GM19239 (cell line): ENCODE data around the gene DNAJC4.

Experiments used
- DNase-seq: peaks from one replicate; pipeline ENCODE4 v3.0.0; 2011; ENCODE audit warnings: low spot score; ENCODE audit not compliant: insufficient read length
- FAIRE-seq: peaks from 2 replicates; lab custom pipeline; 2011; peaks lifted over from hg19 to GRCh38; lab: Jason Lieb, UNC

Gene DNAJC4

DNA sequence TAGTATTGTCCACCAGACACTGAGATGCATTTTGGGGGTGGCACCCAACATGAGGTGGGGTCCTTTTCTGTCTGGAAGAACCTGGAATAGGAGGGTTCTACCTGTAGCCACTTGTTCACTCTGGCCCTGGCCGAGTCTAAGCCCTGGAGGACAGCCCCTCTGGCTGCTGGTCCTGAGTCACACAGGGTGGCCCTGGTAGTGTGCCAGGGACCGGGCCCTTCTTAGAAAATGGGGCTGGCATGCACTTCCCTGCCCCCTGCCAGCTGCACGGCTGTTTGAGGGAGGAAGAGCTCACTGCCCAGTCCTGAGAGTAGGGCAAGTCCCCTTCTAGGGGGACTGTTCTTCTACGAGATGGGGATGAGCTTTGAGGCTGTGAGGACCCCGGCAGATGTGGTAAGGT is 23.1 kb downstream of the DNAJC4 start:
- no peak for FAIRE-seq
- DNase-seq, result no peak

DNA sequence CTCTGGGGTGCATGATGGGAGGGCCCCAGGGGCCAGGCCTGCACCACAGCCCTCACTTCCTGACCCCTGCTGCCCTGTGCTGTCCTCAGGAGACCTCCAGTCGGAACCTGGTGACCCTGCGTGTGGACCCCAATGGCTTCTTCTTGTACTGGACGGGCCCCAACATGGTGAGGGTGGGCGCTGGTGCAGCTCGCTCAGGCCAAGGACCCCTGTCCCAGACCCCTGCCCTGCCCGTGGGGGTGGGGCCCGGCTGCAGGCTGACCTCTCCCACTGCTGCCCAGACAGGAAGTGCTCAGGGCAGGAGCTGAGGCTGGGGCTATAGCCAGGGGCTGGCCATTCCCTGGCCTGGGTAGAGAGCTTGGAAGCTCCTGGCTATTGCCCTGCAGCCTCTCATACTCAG is 24.0 kb downstream of the DNAJC4 start:
- FAIRE-seq (no peak), DNase-seq (no peak)

DNA sequence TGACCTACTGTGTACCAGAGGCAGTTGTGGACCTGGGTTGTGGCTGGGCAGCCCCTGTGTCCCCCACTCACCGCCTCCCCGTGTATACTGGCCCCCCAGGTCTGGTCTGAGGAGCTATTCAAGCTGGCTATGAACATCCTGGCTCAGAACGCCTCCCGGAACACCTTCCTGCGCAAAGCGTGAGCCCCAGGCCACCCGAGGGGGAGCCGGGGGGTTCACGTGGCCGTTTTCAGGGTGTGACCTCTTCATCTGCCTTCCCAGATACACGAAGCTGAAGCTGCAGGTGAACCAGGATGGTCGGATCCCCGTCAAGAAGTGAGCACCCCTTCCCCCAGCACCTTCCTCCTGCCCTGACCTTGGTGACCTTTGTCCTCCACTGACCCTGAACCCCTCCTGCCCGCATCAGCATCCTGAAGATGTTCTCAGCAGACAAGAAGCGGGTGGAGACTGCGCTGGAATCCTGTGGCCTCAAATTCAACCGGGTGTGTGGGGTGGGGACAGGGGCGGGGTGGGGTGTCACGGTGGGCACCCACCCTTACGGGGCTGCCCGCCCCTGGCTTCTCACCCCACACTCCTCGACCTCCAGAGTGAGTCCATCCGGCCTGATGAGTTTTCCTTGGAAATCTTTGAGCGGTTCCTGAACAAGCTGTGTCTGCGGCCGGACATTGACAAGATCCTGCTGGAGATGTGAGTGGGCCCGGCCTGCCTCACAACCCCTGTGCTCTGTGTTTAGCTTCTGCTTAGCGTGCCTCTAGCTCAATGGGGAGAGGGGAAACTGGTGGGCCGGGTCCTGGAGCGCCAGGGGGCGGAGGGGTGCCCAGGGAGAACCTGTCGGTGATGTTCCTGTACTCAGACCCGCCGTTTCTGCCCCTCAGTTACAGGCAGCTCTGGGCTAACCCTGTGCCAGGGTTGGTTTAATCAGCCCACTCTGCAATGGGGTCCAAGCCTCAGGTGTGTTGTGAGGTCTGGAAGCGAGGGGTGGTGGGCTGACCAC is 25.1 kb downstream of the DNAJC4 start:
- no peak for DNase-seq
- no peak for FAIRE-seq

DNA sequence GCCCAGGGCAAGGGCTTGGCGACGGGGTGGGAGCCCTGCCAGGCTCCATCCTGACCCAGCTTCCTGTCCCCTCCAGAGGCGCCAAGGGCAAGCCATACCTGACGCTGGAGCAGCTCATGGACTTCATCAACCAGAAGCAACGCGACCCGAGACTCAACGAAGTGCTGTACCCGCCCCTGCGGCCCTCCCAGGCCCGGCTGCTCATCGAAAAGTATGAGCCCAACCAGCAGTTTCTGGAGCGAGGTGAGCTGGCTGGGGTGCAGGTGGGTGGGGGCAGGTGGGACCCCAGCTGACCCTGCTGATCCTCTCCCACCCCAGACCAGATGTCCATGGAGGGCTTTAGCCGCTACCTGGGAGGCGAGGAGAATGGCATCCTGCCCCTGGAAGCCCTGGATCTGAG is 26.0 kb downstream of the DNAJC4 start:
- DNase-seq, result no peak
- no peak for FAIRE-seq

DNA sequence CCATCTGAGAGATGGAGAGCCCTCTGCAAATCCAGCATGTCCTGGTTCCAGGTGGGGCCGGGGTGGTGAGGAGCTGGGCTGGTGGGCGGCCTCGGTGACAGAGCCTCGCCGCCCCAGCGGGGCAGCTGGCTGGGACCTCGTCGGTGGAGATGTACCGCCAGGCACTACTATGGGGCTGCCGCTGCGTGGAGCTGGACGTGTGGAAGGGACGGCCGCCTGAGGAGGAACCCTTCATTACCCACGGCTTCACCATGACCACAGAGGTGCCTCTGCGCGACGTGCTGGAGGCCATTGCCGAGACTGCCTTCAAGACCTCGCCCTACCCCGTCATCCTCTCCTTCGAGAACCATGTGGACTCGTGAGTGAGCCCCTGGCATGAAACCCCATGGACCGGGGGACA is 28.0 kb downstream of the DNAJC4 start:
- DNase-seq (no peak), FAIRE-seq (no peak)

GRCh38 chr11:64258946-64259532 is 28.7 kb downstream of the DNAJC4 start:
- no peak for FAIRE-seq
- DNase-seq, result no peak

DNA sequence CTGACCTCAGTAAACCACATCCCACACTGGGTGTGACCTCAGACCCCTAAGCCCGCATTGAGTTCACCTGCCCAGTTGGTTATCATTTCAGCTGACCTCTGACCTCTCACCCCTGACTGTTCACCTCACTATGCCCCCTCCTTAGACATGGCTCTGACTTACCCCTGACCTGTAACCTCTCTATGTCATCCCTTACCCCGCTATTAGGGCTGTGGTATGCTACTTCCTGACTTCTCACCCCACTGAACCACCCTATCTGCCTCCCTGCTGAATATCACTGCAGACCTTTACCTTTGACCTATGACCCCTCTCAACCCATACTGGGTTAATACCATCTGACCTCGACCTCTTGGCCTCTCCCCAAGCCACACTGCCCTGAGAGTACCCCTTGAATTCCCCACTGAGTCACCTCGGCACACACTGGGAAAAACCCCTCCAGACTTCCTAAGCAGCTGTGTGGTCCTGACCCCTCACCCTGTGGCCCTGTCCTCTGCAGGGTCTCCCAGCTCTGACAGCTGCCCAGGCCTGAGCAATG is 29.3 kb downstream of the DNAJC4 start:
- DNase-seq, result no peak
- FAIRE-seq, result no peak

- FAIRE-seq (no peak), DNase-seq (no peak)
These were observed 29.9 kb downstream of the DNAJC4 start for GRCh38 chr11:64260147-64260708.

GRCh38 chr11:64261556-64262080 is 31.3 kb downstream of the DNAJC4 start:
- DNase-seq (no peak), FAIRE-seq (no peak)

DNA sequence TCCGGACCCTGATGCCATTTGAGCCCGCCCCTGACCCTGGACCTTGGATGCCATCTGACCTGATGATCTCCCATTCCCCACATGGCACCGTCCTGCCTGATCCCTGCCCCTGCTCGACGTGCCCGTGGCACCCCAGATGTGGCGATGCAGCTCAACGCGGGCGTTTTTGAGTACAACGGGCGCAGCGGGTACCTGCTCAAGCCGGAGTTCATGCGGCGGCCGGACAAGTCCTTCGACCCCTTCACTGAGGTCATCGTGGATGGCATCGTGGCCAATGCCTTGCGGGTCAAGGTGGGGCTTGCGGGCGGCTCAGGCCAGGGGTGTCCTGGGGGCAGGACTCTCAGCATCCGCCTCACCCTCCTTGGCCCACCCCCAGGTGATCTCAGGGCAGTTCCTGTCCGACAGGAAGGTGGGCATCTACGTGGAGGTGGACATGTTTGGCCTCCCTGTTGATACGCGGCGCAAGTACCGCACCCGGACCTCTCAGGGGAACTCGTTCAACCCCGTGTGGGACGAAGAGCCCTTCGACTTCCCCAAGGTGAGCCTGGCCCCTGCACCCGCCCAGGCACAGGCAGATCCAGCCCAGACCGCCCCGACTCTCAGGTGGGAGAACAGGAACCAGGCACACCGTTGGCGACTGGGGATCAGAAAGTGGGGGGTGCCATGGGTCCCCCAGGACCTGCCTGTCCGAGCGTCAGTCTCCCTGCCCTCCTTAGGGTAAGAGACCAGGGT is 32.1 kb downstream of the DNAJC4 start:
- FAIRE-seq (no peak), DNase-seq (no peak)

- FAIRE-seq (no peak), DNase-seq (no peak)
These were observed 32.9 kb downstream of the DNAJC4 start for GRCh38 chr11:64263021-64263946.

GRCh38 chr11:64263947-64264317 is 33.6 kb downstream of the DNAJC4 start:
- DNase-seq (no peak), FAIRE-seq (no peak)

GRCh38 chr11:64264371-64264852 is 34.1 kb downstream of the DNAJC4 start:
- no peak for DNase-seq

GRCh38 chr11:64265176-64266160 is 35.1 kb downstream of the DNAJC4 start:
- FAIRE-seq, result no peak
- no peak for DNase-seq

More at GRCh38 chr11:64264371-64264852, 34.1 kb downstream of the DNAJC4 start:
- FAIRE-seq, result no peak

DNA sequence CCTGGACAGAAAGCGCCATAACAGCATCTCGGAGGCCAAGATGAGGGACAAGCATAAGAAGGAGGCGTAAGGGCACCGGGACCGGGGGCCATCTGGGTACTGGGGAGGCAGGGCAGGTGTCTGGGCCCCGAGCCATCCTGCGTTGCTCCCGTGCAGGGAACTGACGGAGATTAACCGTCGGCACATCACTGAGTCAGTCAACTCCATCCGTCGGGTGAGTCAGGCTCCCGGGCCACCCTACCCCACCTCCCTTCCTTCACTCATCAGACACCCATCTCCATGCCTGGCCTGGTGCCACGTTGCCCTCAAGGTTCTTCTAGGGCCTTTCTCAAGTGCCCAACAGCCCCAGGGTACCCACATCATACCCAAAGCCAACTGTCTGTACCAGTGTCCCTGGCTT is 36.0 kb downstream of the DNAJC4 start:
- no peak for DNase-seq
- no peak for FAIRE-seq

GRCh38 chr11:64267207-64267945 is 37.0 kb downstream of the DNAJC4 start:
- DNase-seq, result no peak

More at GRCh38 chr11:64267207-64267945, 37.0 kb downstream of the DNAJC4 start:
- no peak for FAIRE-seq
